HTERT RPE-1 (cell line): ENCODE measurements around the gene SLCO2B1.

Source experiments
- in situ Hi-C: fragments of 300-500 bp; cut with MboI; formaldehyde crosslinking; loops from 4 replicates; pipeline ENCODE4 v1.14.3; 2020; ENCODE audit warnings: low sequenced_read_pairs

Gene SLCO2B1

DNA sequence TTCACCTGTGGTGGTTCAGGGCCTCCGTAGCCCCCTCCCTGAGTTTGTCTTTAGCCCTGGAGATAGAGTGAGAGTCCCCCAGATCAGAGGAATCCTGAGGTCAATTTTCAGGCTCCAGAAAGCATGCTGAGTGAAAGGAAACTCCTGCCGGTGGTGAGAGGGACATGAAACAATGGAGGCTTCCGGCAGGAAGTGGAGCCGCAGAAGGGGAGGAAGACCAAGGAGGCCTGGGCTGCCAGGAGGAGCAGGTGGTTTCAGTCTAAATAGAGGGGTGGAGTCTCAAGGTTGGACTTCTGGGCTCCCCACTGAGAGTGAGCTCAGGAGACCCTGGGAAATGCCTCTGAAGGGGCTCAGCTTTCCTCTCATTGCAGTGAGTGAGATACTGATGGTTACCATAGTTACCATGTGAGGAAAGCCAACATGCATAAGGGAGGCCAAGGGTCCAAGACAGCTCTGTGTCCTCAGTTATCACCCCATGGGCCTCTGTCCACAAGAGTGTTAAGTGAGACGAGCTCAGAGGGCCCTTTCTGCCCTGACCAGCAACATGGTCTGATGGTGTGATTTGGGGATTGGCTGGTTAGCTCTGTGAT is 10.7 kb downstream of the SLCO2B1 start:
- in situ Hi-C loops, result no loop called here

DNA sequence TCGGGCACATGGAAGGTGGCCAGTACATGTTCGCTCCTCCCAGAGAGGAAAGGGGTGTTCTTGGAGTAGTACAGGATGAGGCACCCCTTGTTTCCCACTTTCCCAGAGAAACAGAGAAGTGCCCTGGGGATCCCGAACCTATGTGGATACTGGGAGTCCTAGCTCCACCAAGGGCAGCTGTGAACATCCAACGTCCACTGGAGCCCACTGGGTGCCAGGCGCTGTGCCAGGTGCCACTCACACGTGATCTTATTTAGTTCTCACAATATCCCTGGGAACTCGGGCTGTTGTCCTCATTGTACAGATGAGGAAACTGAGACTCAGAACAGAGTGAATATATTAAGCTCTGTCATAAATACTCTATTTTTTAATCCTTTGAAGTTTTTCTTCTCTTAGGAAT is 12.0 kb downstream of the SLCO2B1 start:
- in situ Hi-C loops, result no loop called here

DNA sequence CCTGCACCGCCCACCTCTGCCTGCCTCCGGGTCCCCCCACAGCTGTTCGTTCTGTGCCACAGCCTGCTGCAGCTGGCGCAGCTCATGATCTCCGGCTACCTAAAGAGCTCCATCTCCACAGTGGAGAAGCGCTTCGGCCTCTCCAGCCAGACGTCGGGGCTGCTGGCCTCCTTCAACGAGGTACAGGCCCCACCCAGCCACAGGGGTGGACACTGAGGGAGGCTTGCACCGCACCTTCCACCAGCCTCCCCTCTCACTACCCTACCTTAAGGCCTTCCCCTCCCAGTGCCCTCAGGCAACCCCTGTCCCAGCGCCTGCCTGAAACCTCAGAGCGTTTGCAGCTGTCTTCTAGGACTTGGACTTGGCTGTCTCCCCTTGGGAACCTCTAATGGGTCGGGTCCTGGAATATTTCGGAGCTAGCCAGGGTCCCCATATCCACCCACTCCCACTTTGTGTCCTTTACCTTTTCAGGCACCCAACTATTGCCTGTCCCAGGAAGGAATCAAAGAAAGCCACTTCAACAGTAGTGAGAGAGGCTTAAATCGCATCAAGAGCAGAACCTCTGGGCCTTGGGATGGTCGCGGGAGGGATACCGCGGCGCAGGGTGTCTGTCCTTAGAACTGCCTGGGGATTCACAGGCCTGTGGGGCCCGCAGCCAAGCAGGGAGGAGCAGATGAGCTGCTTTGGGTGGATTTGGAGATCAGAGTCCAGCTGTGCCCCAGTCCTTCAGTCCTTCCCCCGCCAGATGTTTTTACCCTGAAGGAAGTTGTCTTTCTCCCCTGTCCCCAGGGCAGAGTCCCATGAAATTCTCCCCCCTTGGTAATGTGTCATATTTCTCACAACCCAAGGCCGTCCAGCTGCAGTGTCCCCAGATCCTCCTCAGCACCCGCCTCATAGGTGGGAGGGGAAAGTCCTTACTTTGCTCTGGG is 13.3 kb downstream of the SLCO2B1 start:
- in situ Hi-C loops, result no loop called here

DNA sequence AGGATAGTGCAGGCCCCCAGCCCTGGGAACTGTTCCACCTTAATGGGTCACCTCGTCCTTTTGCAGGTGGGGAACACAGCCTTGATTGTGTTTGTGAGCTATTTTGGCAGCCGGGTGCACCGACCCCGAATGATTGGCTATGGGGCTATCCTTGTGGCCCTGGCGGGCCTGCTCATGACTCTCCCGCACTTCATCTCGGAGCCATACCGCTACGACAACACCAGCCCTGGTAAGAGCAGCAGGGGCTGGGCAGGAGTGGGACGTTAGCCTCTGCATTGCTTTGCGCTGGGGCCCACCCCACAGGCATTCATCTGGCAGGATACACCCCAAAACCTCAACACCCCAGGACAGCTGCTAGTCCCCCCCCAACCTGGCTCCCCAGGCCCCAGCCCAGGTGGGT is 14.8 kb downstream of the SLCO2B1 start:
- in situ Hi-C loops, result no loop called here

DNA sequence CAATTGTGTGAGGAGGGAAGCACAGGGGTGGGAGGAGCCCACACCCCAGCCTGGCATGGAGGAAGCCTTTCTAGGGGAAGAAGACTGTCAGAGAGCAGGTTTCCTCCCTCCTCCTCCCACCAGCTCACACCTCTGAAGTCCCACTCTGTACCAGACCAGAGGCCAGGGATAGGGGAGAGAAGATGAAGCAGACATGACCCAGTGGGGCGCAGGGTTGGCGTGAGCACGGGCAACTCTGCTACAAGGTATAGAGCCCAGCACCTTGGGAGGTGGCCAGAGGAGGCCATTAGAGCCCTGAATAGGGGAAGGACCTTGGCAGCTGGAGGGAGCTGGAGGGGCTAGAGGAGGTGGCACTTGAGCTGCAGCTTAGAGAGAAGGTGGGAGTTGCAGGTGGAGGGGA is 15.9 kb downstream of the SLCO2B1 start:
- in situ Hi-C loops, result no loop called here

DNA sequence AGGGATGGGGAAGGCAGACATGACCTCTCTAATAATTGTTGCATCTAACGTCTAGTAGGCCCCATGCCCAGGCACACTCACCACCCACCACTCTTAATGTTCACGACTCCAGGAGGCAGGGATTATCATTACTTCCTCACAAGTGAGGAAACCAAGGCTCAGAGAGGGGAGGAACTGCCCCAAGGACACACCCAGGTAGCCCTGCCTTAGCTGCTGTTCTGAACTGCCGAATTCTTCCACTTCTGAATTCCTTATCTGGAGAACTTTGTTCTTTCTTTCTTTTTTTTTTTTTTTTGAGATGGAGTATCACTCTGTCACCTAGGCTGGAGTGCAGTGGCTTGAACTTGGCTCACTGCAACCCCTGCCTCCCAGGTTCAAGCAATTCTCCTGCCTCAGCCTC is 16.7 kb downstream of the SLCO2B1 start:
- in situ Hi-C loops, result no loop called here

DNA sequence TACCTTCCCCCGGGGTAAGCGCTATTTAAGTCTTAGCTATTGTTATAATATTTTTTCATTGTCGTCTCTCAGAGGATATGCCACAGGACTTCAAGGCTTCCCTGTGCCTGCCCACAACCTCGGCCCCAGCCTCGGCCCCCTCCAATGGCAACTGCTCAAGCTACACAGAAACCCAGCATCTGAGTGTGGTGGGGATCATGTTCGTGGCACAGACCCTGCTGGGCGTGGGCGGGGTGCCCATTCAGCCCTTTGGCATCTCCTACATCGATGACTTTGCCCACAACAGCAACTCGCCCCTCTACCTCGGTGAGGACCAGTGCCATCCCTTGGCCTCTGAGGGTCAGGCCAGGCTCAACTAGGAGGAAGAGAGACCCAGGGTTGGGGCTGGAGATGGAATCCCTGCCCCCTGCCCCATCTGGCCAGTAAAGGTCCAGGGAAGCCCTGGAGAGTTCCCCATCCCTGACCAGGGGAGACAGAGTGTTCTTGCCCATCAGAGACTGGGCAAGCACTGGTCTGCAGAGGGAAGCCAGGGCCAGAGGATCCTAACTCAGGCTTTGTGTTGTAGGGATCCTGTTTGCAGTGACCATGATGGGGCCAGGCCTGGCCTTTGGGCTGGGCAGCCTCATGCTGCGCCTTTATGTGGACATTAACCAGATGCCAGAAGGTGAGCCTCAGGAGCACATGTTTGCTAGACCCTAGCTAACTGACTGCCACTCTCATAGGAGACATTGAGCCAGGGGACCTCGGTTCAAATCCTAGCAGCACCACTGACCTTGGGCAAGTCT is 18.4 kb downstream of the SLCO2B1 start:
- in situ Hi-C loops, result no loop called here

DNA sequence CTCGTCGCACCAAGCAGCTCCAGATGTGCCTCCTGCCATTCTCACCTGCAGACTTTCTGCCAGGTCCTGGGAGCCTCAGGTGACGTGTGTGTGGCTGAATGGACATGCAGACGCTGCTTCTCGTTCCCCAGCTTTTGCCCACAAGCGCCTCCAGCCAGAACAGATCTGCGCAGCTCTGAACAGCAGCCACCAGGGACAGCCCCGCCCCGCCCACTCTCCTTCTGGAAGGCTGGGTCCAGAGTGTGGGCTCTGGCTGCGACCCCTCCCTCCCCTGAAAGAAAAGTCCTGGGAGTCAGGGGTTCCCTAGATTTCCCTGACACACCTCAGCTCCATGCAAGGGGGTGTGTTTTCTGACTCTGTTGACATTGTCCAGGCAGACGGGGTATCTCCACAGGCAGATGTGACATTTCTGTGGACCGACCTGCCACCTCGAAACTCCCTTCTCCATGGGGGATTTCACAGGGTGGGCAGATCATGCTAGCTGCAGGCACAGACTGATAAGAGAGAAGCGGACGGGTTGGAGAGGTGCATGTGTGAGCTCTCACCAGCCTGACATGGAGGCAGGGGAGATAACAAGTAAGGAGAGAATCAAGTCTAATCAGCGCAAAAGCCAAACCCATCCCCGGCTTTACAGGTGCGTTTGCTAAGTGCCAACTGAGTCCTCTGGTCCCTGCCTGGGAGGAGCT is 19.8 kb downstream of the SLCO2B1 start:
- in situ Hi-C loops, result no loop called here

DNA sequence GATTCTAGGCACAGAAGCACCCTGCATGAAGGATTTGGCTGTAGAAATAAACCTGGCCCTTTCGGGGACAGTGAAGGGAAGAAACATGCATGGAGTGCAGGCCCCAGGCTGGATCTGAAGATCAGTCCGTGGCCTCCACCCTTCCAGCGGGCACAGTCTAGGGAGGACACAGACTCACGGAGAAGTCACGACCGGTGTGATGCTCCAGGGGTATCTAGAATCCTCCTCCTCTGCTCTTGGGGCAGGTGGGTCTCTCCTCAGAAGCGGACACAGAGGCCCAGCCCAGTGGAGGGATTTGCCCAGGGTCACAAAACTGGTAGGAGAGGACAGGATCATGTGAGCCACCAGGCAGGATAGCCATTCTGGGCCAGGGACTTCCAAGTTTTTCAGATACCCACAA is 22.4 kb downstream of the SLCO2B1 start:
- in situ Hi-C loops, result no loop called here

DNA sequence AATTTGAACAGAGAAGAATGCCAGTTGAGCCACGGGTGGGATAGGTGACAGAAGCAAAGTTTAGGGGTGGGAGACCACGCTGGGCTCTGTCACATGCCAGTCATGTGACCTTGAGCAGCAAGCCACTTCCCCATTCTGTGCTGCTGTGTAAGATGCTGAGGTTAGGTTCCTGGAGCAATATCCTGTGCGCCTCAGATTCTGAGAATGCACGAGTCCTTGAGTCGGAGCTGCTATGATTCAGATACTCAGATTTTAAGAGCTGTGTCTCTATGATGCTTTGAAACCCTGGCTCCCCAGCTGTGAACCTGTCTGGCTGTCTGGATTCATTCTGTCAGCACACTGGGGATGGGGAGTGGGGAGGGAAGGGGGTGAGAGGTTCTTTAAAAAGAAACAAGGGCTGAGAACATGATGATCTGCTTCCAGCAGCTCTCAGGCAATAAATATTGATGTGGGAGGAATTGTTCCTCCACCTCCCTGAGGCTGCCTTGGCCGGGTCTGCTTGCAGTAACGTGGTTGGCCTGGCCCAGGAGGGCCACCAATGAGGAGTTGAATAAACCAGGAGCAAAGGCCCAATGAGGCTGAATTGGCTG is 24.0 kb downstream of the SLCO2B1 start:
- in situ Hi-C loops, result no loop called here

DNA sequence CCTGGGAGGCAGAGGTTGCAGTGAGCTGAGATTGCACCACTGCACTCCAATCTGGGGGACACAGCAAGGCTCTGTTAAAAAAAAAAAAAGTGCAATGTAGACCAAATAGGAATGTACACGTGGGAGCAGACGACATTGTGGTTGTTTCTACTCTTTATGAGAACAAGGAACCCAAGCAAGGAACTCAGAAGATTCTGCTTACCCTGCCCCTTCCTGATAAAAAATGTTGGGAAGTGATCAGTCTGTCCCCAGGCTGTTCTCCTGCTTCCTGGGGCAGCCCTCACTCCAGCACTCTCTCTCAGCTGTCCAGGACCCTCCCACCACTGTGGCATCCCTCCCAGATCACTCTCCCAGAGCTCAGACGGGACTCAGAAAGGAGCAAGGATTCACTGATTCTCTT is 31.8 kb downstream of the SLCO2B1 start:
- in situ Hi-C loops, result no loop called here

DNA sequence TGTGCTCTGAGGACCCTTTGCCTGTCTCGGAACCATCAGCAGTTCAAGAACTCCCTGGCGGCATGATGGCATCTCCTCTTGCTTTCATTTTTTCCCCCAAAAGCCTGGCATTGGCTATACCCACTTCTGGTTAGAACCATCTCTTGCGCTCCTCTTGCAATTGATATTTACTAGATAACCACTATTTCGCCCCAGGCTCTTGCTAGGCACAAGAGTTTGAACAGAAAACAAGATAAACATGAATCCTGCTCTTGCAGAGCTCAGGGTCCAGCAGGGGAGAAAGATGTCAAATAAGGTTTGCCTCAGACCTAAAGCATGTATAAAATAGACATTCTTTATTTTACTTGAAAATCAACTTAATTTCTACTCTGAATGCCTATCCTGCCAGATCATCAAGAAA is 33.1 kb downstream of the SLCO2B1 start:
- in situ Hi-C loops, result no loop called here

DNA sequence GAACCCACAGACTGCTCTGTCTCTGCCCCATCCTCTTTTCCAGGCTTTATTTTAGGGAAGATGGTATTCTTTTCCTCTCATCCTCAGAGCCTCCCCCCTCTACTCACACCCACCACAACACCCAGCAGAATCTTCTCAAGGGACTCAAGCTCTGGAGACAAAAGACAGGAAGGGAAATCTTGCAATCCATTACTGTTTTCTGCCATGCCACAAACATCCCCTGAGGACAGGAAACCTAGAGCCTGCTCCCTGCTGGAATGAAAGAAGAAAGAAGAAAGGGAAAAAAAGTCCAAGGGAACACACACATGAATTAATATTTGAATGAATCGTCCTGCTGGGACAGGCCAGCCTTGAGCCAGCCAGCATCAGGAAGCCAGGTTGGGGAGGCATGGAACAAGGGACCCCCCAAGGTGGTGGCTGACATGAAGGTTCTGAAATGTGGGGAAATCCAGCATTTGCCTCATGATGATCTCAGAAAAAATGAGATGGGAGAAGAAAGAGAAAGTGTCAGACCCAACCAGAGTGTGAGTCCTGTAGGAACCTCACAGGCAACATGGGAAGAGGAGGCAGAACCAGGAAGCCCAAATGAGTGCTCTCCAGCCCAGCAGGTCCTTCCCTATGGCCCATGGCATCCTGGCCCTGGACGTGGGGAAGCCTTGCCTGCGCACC is 34.0 kb downstream of the SLCO2B1 start:
- in situ Hi-C loops, result no loop called here

DNA sequence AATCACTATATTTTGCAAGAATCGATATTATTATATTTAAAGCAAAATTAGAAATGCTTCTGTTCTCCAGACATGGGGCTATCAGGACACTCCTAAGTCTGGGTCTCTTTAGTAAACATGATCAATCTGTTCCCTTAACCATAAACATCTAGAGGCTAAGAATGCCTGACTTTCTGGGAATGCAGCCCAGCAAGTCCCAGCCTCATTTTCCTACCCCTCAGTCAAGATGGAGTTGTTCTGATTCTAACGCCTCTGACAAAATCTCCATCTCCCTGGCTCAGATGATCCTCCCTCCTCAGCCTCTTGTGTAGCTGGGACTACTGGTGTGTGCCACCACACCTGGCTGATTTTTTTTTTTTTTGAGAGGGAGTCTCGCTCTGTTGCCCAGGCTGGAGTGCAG is 35.0 kb downstream of the SLCO2B1 start:
- in situ Hi-C loops, result no loop called here

DNA sequence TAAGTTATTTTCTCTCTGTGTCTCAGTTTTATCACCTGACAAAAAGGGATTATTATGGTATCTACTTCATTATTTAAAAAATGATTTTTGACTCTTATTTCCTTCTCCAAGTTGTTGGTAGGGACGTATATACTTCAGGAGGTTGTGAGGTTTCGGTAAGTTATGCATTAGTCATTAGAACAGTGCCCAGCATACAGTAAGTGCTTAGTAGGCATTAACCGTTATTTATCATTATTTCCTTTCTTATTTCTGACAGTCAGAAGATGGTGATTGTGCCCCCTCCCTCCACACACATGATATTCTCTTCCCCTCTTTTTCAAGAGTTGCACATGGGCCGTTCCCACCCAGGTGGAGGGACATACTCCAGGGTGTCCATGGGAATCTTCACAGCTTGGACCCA is 36.1 kb downstream of the SLCO2B1 start:
- in situ Hi-C loops, result no loop called here

DNA sequence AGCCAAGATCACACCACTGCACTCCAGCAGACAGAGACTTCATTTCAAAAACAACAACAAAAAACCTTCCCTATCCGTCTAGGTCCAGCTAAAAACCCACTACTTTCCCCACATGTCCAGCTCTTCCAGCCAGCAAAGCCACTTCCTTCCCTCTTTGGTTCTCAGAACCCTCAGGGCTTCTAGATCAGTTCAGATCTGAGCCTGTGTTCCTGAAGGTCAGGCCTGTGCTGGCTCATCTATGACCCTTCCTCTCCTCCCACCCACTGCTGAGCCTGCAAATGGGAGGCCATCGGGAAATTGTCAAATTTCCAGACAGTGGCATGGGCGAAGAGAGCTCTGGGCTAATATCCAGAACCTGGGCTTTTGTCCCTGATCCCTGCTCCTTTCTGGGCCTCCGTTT is 37.8 kb downstream of the SLCO2B1 start:
- in situ Hi-C loops, result no loop called here

DNA sequence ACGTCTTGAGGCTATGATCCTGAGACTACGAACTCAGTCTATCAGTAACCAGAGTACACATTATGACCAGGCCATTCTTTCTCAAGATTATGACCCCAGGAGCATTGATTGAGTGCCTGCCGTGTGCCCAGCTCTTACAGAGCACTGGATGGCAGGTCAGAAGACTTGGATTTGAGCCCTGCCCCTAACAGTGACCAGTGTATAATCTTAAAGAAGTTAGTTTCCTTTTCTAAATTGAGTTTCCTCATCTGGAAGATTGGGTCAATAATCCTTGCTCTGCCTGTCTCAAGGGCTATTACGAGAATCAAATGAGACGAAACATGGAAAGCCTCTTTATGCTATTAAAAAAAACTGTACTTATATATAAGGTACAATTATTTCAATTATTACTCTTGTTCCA is 38.2 kb downstream of the SLCO2B1 start:
- in situ Hi-C loops, result no loop called here

DNA sequence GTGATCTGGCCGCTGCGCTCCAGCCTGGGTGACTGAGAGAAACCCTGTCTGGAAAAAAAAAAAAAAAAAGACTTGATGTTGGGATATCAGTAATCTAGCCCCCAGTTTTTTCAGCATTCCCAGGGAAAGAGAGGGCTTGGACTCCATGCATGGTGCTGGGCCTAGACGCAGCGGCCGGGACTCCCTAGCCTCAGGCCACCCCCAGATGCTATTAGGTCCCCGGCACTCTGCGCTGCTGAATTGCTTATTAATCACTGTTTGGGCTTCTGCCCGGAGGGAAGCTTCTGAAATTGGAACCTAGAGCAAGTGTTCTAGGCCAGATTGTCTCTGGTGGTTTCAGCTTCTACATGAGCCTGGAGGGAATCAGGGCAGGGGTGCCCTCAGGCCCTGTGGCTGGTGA is 39.0 kb downstream of the SLCO2B1 start:
- in situ Hi-C loops, result no loop called here

DNA sequence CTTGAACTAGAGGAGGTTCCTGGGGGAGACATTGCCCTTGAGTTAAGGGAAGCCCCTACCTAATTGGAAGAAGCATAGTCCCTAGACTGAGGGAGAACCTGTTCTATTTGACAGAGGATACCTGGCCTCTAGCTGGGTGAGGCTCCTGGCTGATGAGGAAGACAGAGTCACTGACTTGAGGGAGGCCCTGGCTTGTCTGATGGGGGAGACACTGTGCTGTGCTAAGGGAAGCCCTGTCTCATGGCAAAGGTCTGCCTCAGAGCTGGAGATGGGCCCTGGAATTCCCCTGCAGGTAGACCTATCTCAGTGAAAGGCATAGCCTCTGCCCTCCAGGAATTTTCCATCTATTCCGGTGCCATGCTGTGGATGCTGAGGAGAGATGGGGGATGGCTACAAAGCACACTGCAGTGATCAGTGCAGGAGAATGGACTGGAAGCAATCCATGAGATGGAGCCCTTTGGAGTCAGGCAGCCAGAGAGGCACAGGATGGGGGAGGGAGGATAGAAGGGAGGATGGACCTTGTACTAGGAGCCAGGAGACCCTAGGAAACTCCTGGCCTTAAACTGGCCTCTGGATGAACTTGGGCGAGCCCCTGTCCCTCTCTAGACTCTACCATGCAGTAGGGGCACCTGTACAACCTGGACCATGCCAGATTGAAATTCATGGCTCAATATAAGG is 39.9 kb downstream of the SLCO2B1 start:
- in situ Hi-C loops, result no loop called here

DNA sequence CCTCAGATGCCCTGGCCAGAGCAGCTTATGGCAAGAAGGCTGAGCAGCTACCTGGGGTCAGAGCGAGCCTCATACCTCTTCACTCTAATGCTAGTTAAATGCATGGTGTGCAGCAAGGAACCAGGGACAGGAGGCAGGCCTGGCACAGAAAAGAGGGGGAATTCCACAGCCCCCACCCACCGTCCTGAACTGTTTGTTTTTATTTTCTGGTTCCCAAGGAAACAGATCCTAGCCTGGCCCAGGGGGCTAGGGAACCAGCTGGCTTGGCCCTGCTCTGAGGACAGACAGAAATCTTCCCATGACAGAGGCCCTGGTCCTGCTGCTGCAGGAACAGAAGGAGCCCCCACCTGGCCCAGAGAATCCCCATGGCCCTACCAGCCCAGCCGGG is 40.4 kb downstream of the SLCO2B1 start:
- in situ Hi-C loops, result no loop called here
